ENCODE measurements around the gene COL9A3.

COL9A3 gene

GRCh38 chr20:62856931-62857619, 40.2 kb downstream of the COL9A3 start:
- H3K4me3 ChIP-seq (replicated peaks; ENCODE audit: insufficient read depth, low read length) = no peak overlapping the region
- DNase-seq (ENCODE audit: low read depth in 1 of 2, low spot score in 1 of 2) = no peak
- no peaks in the 10 kb centered on the region for H3K27me3 ChIP-seq (ENCODE audit: insufficient read depth, poor library complexity, severe bottlenecking)
- no peak for TF ChIP-seq REST (IDR thresholded peaks at IDR 0.05; ENCODE audit: insufficient replicate concordance, low read depth)
- H3K27ac ChIP-seq (replicated peaks) = no peak overlapping the region

- H3K27me3 ChIP-seq (ENCODE audit: insufficient read depth, poor library complexity, severe bottlenecking) = no peaks in the 10 kb centered on the region
- TF ChIP-seq REST (IDR thresholded peaks at IDR 0.05; ENCODE audit: insufficient replicate concordance, low read depth) (no peak), SPI1 (IDR thresholded peaks at IDR 0.05; ENCODE audit: borderline replicate concordance, low read depth) (no peak), CTCF (IDR thresholded peaks at IDR 0.05; ENCODE audit: insufficient read depth, low read length) (no peak), GABPA (IDR thresholded peaks at IDR 0.05; ENCODE audit: low read depth) (no peak), POLR2AphosphoS5 (IDR thresholded peaks at IDR 0.05; ENCODE audit: low read depth) (no peak)
- H3K4me3 ChIP-seq (replicated peaks; ENCODE audit: insufficient read depth, low read length) = no peak overlapping the region
- no peak overlapping the region for H3K27ac ChIP-seq (replicated peaks)
- DNase-seq (ENCODE audit: low read depth in 1 of 2, low spot score in 1 of 2) = no peak
Observed at GRCh38 chr20:62858058-62858830, 41.4 kb downstream of the COL9A3 start.

GRCh38 chr20:62859721-62860120, 42.9 kb downstream of the COL9A3 start:
- no peak overlapping the region for H3K4me3 ChIP-seq (replicated peaks; ENCODE audit: insufficient read depth, low read length)
- no peak for DNase-seq (ENCODE audit: low read depth in 1 of 2, low spot score in 1 of 2)
- no peak for TF ChIP-seq CTCF (IDR thresholded peaks at IDR 0.05; ENCODE audit: insufficient read depth, low read length)
- TF ChIP-seq REST (IDR thresholded peaks at IDR 0.05; ENCODE audit: insufficient replicate concordance, low read depth) = no peak
- no peak for TF ChIP-seq SPI1 (IDR thresholded peaks at IDR 0.05; ENCODE audit: borderline replicate concordance, low read depth)
- no peak for TF ChIP-seq GABPA (IDR thresholded peaks at IDR 0.05; ENCODE audit: low read depth)
- TF ChIP-seq POLR2AphosphoS5 (IDR thresholded peaks at IDR 0.05; ENCODE audit: low read depth) = no peak
- no peak overlapping the region for H3K27ac ChIP-seq (replicated peaks)
- no peaks in the 10 kb centered on the region for H3K27me3 ChIP-seq (ENCODE audit: insufficient read depth, poor library complexity, severe bottlenecking)

Measured in HL-60 (cell line).